Tibial artery (tissue), 4 donors: ENCODE measurements around the gene FUCA1.
"Not testable (repeated sequence)": the region's sequence is repeated elsewhere in the genome, so short reads cannot be mapped to it uniquely, and the experiment has no call there.

Experiments
- DNase-seq, 2 donors: peaks; one replicate each; pipeline ENCODE4 v3.0.0-alpha.2; 2019
- H3K27ac ChIP-seq, 2 donors: fragments of 200-600 bp; sonication (generic) in 1 of 2; 1 replicate in 1 of 2; 2 replicates in 1 of 2; pipeline ENCODE4 v1.5.1; 2018 to 2019; ENCODE audit warnings: mild to moderate bottlenecking in 1 of 2
- H3K27me3 ChIP-seq, 2 donors: fragments of 200-600 bp; sonication (generic) in 1 of 2; one replicate each; pipeline versions ENCODE4 v1.5.1 to v1.6.0; 2016 to 2019
- H3K36me3 ChIP-seq, 3 donors: fragments of 200-600 bp; sonication (generic) in 2 of 3; one replicate each; pipeline ENCODE4 v1.5.1; 2016 to 2019; ENCODE audit warnings: mild to moderate bottlenecking in 2 of 3
- H3K4me1 ChIP-seq, 4 donors: fragments of 200-600 bp; sonication (generic) in 2 of 4; 1 replicate in 3 of 4; 2 replicates in 1 of 4; pipeline ENCODE4 v1.5.1; 2016 to 2019
- H3K4me3 ChIP-seq, 2 donors: fragments of 200-600 bp; sonication (generic) in 1 of 2; 1 replicate in 1 of 2; 2 replicates in 1 of 2; pipeline ENCODE4 v1.5.1; 2018 to 2019; ENCODE audit warnings: mild to moderate bottlenecking in 2 of 2
- H3K9me3 ChIP-seq, 3 donors: fragments of 200-600 bp; sonication (generic) in 1 of 3; one replicate each; pipeline ENCODE4 v1.5.1; 2016 to 2019
- CTCF ChIP-seq, 2 experiments: fragments of 200-600 bp in 1 of 2; fragments of 450-650 bp in 1 of 2; IDR thresholded peaks; one replicate each; pipeline ENCODE4 v1.5.1; 2017 to 2019; ENCODE audit warnings: antibody characterized with exemption in 2 of 2, mild to moderate bottlenecking in 1 of 2, moderate library complexity in 1 of 2
- intact Hi-C: fragments of 100-400 bp; cut with DNase I; formaldehyde crosslinking; loops from one replicate; pipeline ENCODE4 v1.15.0; 2023; ENCODE audit warnings: low total_unique reads

The FUCA1 gene

GRCh38 chr1:23807453-23807852, 60.6 kb downstream of the FUCA1 start:
- intact Hi-C loops = no loop called here
- Histone ChIP-seq H3K9me3 (no peaks in the 10 kb centered on the region), H3K27me3 (no peaks in the 10 kb centered on the region), H3K4me3 (no peak overlapping the region), H3K4me1 (no peaks in the 10 kb centered on the region), H3K36me3 (peaks cover 16 to 83% (median 30%) of the 10 kb centered on the region in 3 donors), H3K27ac (no peak overlapping the region)
- no peak for DNase-seq
- TF ChIP-seq CTCF (IDR thresholded peaks at IDR 0.05) = no peak

GRCh38 chr1:23806280-23806679, 61.8 kb downstream of the FUCA1 start:
- intact Hi-C loops = no loop called here
- no peak for DNase-seq
- peaks cover 11 to 75% (median 24%) of the 10 kb centered on the region in 3 donors for H3K36me3 ChIP-seq

GRCh38 chr1:23805025-23805424, 63.1 kb downstream of the FUCA1 start:
- H3K4me1 ChIP-seq = peaks cover 0 to 14% (median 7%) of the 10 kb centered on the region in 4 donors
- H3K9me3 ChIP-seq = no peaks in the 10 kb centered on the region
- intact Hi-C loops = no loop called here
- no peak for DNase-seq
- peaks cover 11 to 63% (median 24%) of the 10 kb centered on the region in 3 donors for H3K36me3 ChIP-seq
- no peak overlapping the region for H3K4me3 ChIP-seq
- no peaks in the 10 kb centered on the region for H3K27me3 ChIP-seq
- no peak overlapping the region for H3K27ac ChIP-seq
- no peak for TF ChIP-seq CTCF (IDR thresholded peaks at IDR 0.05)

More at GRCh38 chr1:23806280-23806679, 61.8 kb downstream of the FUCA1 start:
- Histone ChIP-seq H3K4me3 (no peak overlapping the region), H3K4me1 (peaks cover 0 to 7% (median 5%) of the 10 kb centered on the region in 4 donors), H3K27me3 (no peaks in the 10 kb centered on the region), H3K27ac (no peak overlapping the region), H3K9me3 (no peaks in the 10 kb centered on the region)
- TF ChIP-seq CTCF (IDR thresholded peaks at IDR 0.05) = no peak

GRCh38 chr1:23804183-23804835, 63.8 kb downstream of the FUCA1 start:
- Histone ChIP-seq H3K27ac (no peak overlapping the region), H3K27me3 (no peaks in the 10 kb centered on the region), H3K9me3 (no peaks in the 10 kb centered on the region), H3K4me1 (peaks cover 0 to 21% (median 14%) of the 10 kb centered on the region in 4 donors), H3K36me3 (peaks cover 11 to 62% (median 24%) of the 10 kb centered on the region in 3 donors), H3K4me3 (no peak overlapping the region)
- DNase-seq = no peak
- intact Hi-C loops = no loop called here
- no peak for TF ChIP-seq CTCF (IDR thresholded peaks at IDR 0.05)

- Histone ChIP-seq H3K4me1 (peaks cover 0 to 27% (median 18%) of the 10 kb centered on the region in 4 donors), H3K27me3 (no peaks in the 10 kb centered on the region), H3K4me3 (no peak overlapping the region), H3K27ac (no peak overlapping the region), H3K9me3 (no peaks in the 10 kb centered on the region), H3K36me3 (peaks cover 11 to 62% (median 24%) of the 10 kb centered on the region in 3 donors)
- TF ChIP-seq CTCF (IDR thresholded peaks at IDR 0.05) = no peak
- intact Hi-C loops = no loop called here
- DNase-seq = no peak
Measured at GRCh38 chr1:23803674-23804073, 64.4 kb downstream of the FUCA1 start.

GRCh38 chr1:23802809-23803342, 65.2 kb downstream of the FUCA1 start:
- H3K9me3 ChIP-seq, DNase-seq, H3K4me3 ChIP-seq, H3K27me3 ChIP-seq, intact Hi-C loops, H3K27ac ChIP-seq: not testable (repeated sequence)
- H3K4me1 ChIP-seq = peaks cover 0 to 33% (median 18%) of the 10 kb centered on the region in 4 donors
- peaks cover 4 to 62% (median 19%) of the 10 kb centered on the region in 3 donors for H3K36me3 ChIP-seq
